Lower leg skin (tissue), 4 donors: ENCODE measurements around the gene LCN2. TPM values are rescaled to one million over a fixed set of nuclear protein-coding genes. Genes with fewer than 3 reads are reported as not detected.
A peak's percentile ranks its signal among the peaks of the same experiment; 100 is the strongest.

Experiments used
- DNase-seq, 2 donors: peaks; one replicate each; pipeline ENCODE4 v3.0.0-alpha.2; 2019; ENCODE audit warnings: low spot score in 2 of 2
- H3K4me3 ChIP-seq: fragments of 200-600 bp; sonication (generic); 2 replicates; pipeline ENCODE4 v1.5.1; 2017; ENCODE audit warnings: mild to moderate bottlenecking, low read depth; ENCODE audit not compliant: poor library complexity, severe bottlenecking
- POLR2A ChIP-seq, 2 donors: fragments of 450-650 bp; IDR thresholded peaks; one replicate each; pipeline ENCODE4 v1.6.1; 2016 to 2017; ENCODE audit warnings: antibody characterized with exemption in 2 of 2, mild to moderate bottlenecking in 1 of 2, moderate library complexity in 1 of 2
- WGBS, 2 donors: methylation state at CpG; one replicate each; pipeline ENCODE4 v1.1.5; 2018; 5-methylcytosine and 5-hydroxymethylcytosine counted together
- intact Hi-C: fragments of 100-400 bp; cut with DNase I; formaldehyde crosslinking; loops from one replicate; pipeline ENCODE4 v1.15.0; 2023; ENCODE audit warnings: low total_unique reads
- total RNA-seq, 4 donors: library from RNA; depleted of rRNA; stranded (reverse); fragments of >200 nt; gene quantifications; one replicate each; pipeline ENCODE4 v1.1.0, GENCODE V29; 2016
- TF ChIP-seq, protein P1 (sequence below), 3 donors: fragments of 450-650 bp; IDR thresholded peaks; one replicate each; pipeline ENCODE4 v1.5.1; 2016; ENCODE audit warnings: antibody characterized with exemption in 3 of 3, mild to moderate bottlenecking in 3 of 3, moderate library complexity in 2 of 3

Gene LCN2
- total RNA-seq, 4 donors from 2014 or later, result 3.7 to 33.8 (median 19.1) TPM

DNA sequence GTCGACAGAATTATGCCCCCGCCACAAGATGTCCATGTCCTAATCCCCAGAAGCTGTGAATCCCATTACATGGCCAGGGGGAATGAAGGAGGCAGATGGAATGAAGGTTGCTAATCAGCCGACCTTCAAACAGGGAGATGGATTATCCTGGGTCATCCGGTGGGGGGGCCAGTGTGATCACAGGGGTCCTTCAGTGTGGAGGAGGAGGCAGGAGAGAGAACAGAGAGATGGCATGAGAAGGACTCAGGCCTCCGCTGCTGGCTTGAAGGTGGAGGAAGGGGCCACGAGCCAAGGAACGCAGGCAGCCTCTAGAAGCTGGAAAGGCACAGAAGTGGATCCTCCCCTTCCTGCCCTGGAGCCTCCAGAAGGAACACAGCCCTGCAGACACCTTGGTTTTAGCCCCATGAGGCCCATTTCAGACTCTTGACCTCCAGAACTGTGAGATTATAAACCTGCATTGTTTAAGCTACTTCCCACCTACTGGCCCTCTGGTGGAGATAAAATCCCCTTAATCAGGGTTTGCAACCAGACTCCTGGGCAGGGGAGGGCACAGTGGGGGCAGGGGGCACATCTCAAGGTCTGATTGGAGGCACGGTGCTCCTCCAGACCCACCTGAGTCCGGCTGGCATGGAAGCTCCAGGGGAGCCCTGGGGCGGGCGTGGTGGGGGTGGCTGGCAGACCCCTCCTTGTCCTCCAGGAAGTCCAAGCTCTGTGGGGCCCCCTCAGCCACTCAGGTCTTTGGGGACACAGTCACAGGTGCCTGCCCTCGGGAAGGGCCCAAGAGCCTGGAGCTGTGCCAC is 35.5 kb upstream of the LCN2 start:
- no peak for DNase-seq
- intact Hi-C loops, result no loop called here
- 90 to 96% methylated on average over 12 of the region's 12 CpGs for WGBS, 2 donors
- no peak overlapping the region for H3K4me3 ChIP-seq
- no peak for TF ChIP-seq POLR2A (IDR thresholded peaks at IDR 0.05)
- TF ChIP-seq, protein P1, sequence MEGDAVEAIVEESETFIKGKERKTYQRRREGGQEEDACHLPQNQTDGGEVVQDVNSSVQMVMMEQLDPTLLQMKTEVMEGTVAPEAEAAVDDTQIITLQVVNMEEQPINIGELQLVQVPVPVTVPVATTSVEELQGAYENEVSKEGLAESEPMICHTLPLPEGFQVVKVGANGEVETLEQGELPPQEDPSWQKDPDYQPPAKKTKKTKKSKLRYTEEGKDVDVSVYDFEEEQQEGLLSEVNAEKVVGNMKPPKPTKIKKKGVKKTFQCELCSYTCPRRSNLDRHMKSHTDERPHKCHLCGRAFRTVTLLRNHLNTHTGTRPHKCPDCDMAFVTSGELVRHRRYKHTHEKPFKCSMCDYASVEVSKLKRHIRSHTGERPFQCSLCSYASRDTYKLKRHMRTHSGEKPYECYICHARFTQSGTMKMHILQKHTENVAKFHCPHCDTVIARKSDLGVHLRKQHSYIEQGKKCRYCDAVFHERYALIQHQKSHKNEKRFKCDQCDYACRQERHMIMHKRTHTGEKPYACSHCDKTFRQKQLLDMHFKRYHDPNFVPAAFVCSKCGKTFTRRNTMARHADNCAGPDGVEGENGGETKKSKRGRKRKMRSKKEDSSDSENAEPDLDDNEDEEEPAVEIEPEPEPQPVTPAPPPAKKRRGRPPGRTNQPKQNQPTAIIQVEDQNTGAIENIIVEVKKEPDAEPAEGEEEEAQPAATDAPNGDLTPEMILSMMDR (IDR thresholded peaks at IDR 0.05), result no peak

DNA sequence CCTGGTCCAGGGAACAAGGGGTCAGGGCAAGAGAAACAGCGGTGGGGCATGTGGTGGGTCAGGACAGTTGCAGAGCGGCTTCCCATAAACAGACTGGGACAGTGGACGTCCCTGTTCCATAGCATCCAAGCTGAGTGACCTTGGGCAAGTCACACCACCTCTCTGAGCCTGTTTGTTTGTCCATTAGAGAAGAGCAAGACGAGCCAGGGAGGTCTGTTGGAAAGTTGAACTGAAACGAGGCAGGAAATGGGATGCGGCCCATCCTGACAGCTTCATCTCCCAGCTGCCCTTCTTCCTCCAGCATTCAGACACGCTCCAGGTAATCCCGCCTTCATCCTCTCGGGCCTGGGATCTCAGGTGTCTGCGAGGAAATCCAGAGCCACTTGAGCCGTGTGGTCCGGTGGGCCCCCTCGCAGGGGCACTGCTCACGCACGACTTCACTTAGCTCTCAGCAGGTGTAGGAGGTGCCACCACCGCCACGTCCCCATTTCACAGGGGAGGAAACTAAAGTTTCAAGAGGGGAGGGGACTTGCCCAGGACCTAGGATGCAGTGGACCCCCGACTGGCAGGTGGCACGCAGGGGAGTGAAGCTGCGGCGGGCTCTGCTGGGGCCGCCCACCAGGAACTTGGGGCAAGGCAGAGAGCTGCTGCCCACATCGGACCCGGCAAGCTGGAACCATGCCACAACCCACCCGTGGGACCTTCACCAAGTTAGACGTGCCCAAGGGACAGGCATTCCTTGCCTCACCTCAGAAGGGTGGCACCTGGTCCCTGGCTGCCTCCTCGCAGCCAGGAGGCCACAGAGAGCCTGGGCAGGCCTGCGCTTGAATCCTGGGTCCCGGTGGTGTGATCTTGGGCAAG is 34.7 kb upstream of the LCN2 start:
- 81 to 86% methylated on average over 29 of the region's 29 CpGs for WGBS, 2 donors
- TF ChIP-seq, protein P1 (IDR thresholded peaks at IDR 0.05), result no peak
- TF ChIP-seq POLR2A (IDR thresholded peaks at IDR 0.05), result no peak
- DNase-seq, result peak in 1 of 2 donors; percentile 85
- no peak overlapping the region for H3K4me3 ChIP-seq
- intact Hi-C loops, result loop anchor here (5.0 kb wide), 1 partner anchor 167 kb away; no protein-coding TSS in a partner anchor

DNA sequence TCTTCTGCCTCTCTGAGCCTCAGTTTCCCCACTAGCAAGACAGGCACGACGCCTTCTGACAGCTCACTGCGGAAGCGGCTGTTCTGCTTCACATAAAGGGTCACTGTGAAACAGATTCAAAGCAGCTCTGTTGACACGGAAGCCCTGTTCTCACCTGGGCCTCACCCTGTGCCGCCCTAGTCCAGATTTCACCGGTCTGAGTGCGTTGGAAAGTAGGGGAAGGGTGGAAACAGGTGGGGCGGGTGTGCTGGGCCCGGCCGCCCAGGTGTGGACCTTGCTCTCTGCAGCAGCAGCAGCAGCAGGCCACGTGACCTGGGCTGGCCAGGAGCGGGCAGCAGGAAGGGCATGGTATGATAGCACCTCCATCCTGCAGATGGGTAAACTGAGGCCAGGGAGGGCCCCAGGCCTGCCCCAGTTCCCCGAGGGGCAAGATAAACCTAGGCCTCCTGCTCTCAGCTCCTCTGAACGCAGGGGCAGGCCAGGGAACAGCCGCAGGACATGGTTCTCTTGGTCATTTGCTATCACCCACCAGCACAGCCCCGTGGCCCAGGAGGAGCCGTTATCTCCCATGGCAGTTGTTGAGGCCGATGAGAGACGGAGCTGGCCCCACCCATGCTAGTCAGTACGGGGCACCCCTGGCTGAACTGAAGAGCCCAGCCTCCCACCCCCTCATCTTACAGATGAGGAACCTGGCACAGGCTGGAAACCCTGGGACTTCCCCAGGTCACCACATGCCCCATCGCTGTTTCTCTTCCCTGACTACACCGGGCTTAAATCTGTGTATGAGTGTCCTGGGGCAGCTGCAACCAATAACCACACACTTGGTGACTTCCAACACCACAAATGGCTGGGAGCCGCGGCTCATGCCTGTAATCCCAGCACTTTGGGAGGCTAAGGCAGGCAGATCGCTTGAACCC is 33.8 kb upstream of the LCN2 start:
- peak in 1 of 2 donors; percentile 82 for DNase-seq
- intact Hi-C loops, result loop anchor here (5.0 kb wide), 1 partner anchor 168 kb away; no protein-coding TSS in a partner anchor
- TF ChIP-seq, protein P1 (IDR thresholded peaks at IDR 0.05), result no peak
- TF ChIP-seq POLR2A (IDR thresholded peaks at IDR 0.05), result no peak
- no peak overlapping the region for H3K4me3 ChIP-seq
- 86 to 92% methylated on average over 24 of the region's 26 CpGs for WGBS, 2 donors

DNA sequence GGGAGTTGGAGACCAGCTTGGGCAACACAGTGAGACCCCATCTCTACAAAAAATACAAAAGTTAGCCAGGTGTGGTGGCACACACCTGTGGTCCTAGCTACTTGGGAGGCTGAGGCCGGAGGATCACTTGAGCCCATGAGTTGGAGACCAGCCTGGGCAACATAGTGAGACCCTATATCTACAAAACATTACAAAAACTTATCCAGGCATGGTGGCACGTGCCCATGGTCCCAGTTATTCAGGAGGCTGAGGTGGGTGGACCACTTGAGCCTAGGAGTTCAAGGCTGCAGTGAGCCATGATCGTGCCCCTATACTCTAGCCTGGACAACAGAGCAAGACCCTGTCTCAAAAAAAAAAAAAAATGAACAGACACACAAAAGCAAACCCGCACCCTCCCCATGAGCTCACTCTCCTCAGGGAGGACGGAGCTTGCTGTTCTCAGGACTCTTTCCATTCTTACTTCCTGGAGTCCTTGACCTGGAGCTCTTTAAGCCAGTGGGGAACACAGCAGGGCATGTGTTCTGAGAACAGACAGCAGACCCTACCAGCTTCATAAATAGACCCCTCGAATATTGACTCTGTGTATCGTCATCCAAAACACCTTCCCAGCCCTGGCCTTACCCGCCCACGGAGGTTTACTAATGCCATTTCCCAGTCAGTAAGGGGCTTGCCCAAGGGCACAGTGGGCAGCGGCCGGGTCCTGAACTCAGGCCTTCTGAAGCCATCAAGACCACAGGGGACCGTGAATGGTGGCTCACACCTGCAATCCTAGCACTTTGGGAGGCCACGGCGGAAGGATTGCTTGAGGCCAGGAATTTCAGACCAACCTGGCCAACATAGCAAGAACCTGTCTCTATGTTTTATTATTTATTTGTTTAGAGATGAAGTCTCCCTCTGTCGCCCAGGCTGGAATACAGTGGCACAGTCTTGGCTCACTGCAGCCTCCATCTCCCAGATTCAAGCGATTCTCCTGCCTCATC is 32.9 kb upstream of the LCN2 start:
- no peak for TF ChIP-seq POLR2A (IDR thresholded peaks at IDR 0.05)
- TF ChIP-seq, protein P1 (IDR thresholded peaks at IDR 0.05), result no peak
- DNase-seq, result peak in 1 of 2 donors; percentile 85
- H3K4me3 ChIP-seq, result no peak overlapping the region
- intact Hi-C loops, result loop anchor here (5.0 kb wide), 1 partner anchor 169 kb away; no protein-coding TSS in a partner anchor
- WGBS, 2 donors, result 87 to 89% methylated on average over 16 of the region's 16 CpGs
